ENCODE data around the gene CNTNAP5. TPM values are rescaled to one million over a fixed set of nuclear protein-coding genes. Genes with fewer than 3 reads are reported as not detected.

CNTNAP5 gene
- polyA plus RNA-seq (2011; rRNA removed), result not detected in 2 replicates
- polyA minus RNA-seq (2011; rRNA and poly(A)+ RNA removed), result not detected in 2 replicates

DNA sequence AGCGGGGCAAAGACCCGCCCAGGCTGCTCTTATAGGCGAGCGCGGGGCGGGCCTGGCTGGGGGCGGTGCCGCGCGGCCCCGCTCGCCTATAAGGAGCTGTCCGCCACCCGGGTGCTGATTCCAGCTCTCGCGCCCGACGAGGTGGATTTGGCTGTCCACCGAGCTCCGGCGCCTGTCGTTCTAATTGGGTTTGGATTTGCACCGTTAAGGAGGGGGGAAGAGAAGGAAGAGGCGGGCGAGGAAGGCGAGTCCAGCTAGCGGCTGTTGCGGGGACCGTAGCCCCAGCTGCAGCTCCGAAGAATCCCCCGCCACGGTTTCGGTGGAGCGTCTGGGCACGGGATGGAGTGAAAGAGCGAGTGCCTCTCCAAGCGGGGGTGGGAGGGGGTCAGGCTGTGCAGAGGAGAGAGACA, at the start of gene CNTNAP5:
CNTNAP5 (plus strand) TSS at position 117 of the 410 bp plus-strand sequence. CDS start 364 bp downstream, outside the sequence.
- DNase-seq (ENCODE audit: low read depth), result no peak
- Histone ChIP-seq H3K36me3 (ENCODE audit: control insufficient read depth, insufficient read depth, low read length) (no peaks in the 10 kb centered on the region), H3K27me3 (ENCODE audit: control insufficient read depth, insufficient read depth, low read length) (0 out of 2 replicates have a peak, but pooled peaks cover 2% of the 10 kb centered on the region), H3K4me3 (ENCODE audit: low read depth, low read length) (no peak within 1 kb of the TSS)
- ChIA-PET POLR2A (no interaction called here), CTCF (interaction anchor here (1.5 kb wide), 1 partner anchor 1447 kb away, joined by 4 read pairs; no protein-coding TSS in a partner anchor)
- TF ChIP-seq, protein P1, sequence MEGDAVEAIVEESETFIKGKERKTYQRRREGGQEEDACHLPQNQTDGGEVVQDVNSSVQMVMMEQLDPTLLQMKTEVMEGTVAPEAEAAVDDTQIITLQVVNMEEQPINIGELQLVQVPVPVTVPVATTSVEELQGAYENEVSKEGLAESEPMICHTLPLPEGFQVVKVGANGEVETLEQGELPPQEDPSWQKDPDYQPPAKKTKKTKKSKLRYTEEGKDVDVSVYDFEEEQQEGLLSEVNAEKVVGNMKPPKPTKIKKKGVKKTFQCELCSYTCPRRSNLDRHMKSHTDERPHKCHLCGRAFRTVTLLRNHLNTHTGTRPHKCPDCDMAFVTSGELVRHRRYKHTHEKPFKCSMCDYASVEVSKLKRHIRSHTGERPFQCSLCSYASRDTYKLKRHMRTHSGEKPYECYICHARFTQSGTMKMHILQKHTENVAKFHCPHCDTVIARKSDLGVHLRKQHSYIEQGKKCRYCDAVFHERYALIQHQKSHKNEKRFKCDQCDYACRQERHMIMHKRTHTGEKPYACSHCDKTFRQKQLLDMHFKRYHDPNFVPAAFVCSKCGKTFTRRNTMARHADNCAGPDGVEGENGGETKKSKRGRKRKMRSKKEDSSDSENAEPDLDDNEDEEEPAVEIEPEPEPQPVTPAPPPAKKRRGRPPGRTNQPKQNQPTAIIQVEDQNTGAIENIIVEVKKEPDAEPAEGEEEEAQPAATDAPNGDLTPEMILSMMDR (IDR thresholded peaks at IDR 0.05; ENCODE audit: insufficient read depth, low read depth, low read length), result no peak

DNA sequence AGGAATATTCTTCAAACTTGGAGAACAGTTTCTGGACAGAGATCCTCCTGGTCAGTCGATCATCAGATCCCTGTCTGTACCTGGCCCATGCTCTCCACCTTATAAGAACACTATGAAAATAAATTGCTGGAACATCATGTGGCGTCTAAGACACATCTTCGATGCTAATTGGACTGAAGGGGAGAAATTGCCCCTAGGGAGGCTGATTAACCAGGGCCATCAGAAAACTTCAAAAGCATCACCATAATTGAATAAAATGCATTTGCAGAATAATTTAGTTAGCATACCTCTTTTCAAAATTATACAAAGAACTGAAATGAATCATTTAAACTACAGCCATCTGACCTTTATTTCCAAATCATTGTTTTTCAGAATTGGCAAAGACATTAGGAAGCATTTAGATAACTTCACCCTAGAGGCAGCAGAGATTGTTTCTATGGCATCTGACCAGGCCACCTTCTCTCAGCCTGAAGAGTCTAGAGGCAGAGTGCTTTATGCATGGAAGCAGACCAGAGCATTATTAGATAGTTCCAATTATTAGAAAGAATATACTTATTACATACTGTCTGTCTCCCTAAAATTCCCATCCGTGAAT, 48.9 kb upstream of the CNTNAP5 start:
- no peak for DNase-seq (ENCODE audit: low read depth)
- Histone ChIP-seq H3K27me3 (ENCODE audit: control insufficient read depth, insufficient read depth, low read length) (no peaks in the 10 kb centered on the region), H3K4me3 (ENCODE audit: low read depth, low read length) (no peak overlapping the region), H3K36me3 (ENCODE audit: control insufficient read depth, insufficient read depth, low read length) (no peaks in the 10 kb centered on the region)
- TF ChIP-seq, protein P1 (IDR thresholded peaks at IDR 0.05; ENCODE audit: insufficient read depth, low read depth, low read length), result no peak
- ChIA-PET CTCF (no interaction called here), POLR2A (no interaction called here)

DNA sequence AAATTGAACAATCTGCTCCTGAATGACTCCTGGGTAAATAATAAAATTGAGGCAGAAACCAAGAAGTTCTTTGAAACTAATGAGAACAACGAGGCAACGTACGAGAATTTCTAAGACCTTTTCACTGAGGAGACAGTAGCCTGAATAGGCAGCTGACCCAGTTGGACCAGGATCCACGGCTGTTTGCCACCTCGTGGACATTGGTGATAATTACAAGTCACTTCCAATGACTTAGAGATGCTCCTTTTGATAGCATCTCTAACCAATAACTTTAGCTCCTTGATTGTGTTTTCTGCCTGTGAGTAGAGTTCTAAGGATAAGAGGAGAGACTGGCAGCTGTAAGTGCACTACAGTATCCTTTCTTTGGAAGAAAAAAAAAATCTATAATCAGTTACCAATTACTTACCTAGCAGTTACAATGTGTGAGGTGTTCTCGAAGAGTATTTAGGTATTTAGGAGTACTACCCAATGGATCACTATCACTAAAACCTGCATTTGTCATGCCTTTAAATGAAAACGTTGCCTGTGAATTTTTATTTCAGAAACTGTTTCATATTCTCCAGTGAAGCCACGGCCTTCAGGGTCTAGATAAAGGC, 31.3 kb upstream of the CNTNAP5 start:
- DNase-seq (ENCODE audit: low read depth), result no peak
- POLR2A ChIA-PET, result no interaction called here
- TF ChIP-seq, protein P1 (IDR thresholded peaks at IDR 0.05; ENCODE audit: insufficient read depth, low read depth, low read length), result peak; percentile 30; the same call in 1 of the 2 replicates
- Histone ChIP-seq H3K27me3 (ENCODE audit: control insufficient read depth, insufficient read depth, low read length) (no peaks in the 10 kb centered on the region), H3K36me3 (ENCODE audit: control insufficient read depth, insufficient read depth, low read length) (no peaks in the 10 kb centered on the region), H3K4me3 (ENCODE audit: low read depth, low read length) (no peak overlapping the region)
- CTCF ChIA-PET, result no interaction called here

DNA sequence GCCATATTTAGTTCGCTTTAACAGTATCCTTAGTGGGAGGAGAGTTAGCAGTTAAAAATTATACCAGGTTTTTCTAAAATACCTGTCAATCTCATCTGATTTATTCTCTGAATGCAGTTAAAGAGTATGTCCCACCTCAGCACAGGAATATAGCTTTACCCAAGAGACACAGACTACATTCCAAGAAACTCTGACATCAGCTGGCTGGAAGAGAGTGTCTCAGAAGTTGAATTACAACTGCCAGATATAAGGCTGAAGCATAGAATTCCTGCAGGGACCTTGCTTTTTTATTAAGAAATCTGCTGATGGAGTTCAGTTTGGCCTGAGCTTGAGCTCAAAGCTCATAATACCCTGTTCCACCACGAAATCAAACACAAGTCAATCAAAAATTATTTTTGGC, 25.4 kb upstream of the CNTNAP5 start:
- H3K4me3 ChIP-seq (ENCODE audit: low read depth, low read length), result no peak overlapping the region
- TF ChIP-seq, protein P1 (IDR thresholded peaks at IDR 0.05; ENCODE audit: insufficient read depth, low read depth, low read length), result no peak
- ChIA-PET POLR2A (no interaction called here), CTCF (no interaction called here)
- H3K27me3 ChIP-seq (ENCODE audit: control insufficient read depth, insufficient read depth, low read length), result no peaks in the 10 kb centered on the region
- no peaks in the 10 kb centered on the region for H3K36me3 ChIP-seq (ENCODE audit: control insufficient read depth, insufficient read depth, low read length)
- DNase-seq (ENCODE audit: low read depth), result no peak

DNA sequence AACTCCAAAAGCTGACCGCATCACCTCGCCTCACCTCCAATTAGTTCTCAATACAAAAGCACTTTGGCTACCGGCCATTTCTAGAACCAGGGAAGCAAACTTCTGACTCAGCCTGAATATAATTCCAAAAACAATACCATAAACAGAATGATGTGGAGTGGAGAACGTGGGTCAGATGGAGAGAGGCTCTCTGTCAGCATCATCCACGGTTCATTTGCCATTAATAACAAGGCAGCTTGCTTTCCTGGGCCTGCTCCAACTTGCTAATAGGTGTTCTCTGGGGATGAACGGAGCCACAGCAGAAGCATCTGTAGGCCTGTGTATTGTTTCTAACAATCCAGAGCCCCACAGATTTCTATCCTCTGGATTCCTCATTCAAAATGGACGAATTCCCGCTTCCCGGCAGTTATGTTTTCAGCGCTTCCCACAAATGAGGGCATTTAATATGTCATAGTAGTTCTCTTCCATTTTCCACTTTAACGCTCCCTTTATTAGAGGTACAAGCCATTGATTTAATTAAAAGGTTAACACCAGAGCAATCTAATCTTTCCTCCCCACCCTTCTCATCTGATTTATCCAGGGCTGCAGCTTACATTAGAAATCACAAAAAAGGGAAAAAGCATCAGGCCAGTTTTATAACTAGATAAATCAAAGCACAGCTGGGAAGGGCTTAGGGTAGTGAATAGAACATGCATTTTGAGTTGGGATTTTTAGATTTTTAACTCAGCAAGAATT, 23.2 kb upstream of the CNTNAP5 start:
- H3K27me3 ChIP-seq (ENCODE audit: control insufficient read depth, insufficient read depth, low read length), result no peaks in the 10 kb centered on the region
- no peak for DNase-seq (ENCODE audit: low read depth)
- TF ChIP-seq, protein P1 (IDR thresholded peaks at IDR 0.05; ENCODE audit: insufficient read depth, low read depth, low read length), result no peak
- POLR2A ChIA-PET, result no interaction called here
- H3K36me3 ChIP-seq (ENCODE audit: control insufficient read depth, insufficient read depth, low read length), result no peaks in the 10 kb centered on the region
- CTCF ChIA-PET, result no interaction called here
- H3K4me3 ChIP-seq (ENCODE audit: low read depth, low read length), result no peak overlapping the region

Data from BJ (cell line).